Neutrophil (primary cell): ENCODE results near the gene BIRC5.

Source experiments
- H3K27ac ChIP-seq: fragments of 200-600 bp; sonication (generic); 2 replicates; pipeline ENCODE4 v1.5.1; 2016; ENCODE audit warnings: mild to moderate bottlenecking, moderate library complexity
- H3K27me3 ChIP-seq: fragments of 200-600 bp; sonication (generic); 2 replicates; pipeline ENCODE4 v1.6.0; 2016; ENCODE audit warnings: mild to moderate bottlenecking
- H3K36me3 ChIP-seq: fragments of 200-600 bp; sonication (generic); 2 replicates; pipeline ENCODE4 v1.5.1; 2017
- H3K4me1 ChIP-seq, 2 experiments: fragments of 200-600 bp in 1 of 2; sonication (generic) in 1 of 2; 1 replicate in 1 of 2; 2 replicates in 1 of 2; pipeline versions ENCODE4 v1.5.1 to v1.6.1; 2013 to 2016; ENCODE audit warnings: low read depth in 1 of 2, low read length in 1 of 2, mild to moderate bottlenecking in 1 of 2, moderate library complexity in 1 of 2; ENCODE audit not compliant: control insufficient read depth in 1 of 2, insufficient read depth in 1 of 2
- H3K4me3 ChIP-seq, 2 experiments: fragments of 200-600 bp in 1 of 2; sonication (generic) in 1 of 2; 1 replicate in 1 of 2; 2 replicates in 1 of 2; pipeline ENCODE4 v1.5.1; 2013 to 2016; ENCODE audit warnings: low read depth in 1 of 2, low read length in 1 of 2, mild to moderate bottlenecking in 1 of 2, moderate library complexity in 1 of 2
- H3K9me3 ChIP-seq: fragments of 200-600 bp; sonication (generic); 2 replicates; pipeline ENCODE4 v1.5.1; 2016
- TF ChIP-seq, protein P1 (sequence below): fragments of 200-600 bp; sonication (generic); IDR thresholded peaks from 2 replicates; pipeline ENCODE4 v1.5.1; 2016; ENCODE audit warnings: antibody characterized with exemption

The BIRC5 gene

DNA sequence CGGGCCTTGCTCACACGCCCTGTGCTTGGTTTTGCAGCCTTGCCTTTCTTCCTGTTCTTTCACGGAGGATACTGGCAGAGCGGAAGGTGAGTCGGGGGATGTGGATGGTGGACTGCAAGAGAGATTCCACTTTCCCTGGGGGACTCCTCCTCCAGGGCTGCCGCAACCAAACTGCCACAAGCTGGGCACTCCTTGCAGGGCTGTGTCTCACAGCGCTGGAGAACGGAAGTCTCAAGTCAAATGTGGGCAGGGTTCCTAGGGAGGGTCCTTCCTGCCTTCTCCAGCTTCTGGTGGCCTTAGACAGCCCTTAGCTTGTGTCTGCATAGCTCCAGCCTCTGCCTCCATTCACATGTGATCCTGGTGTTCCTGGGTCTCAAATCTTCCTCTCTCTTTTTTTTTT lies 11.4 kb upstream of the BIRC5 start:
- TF ChIP-seq, protein P1, sequence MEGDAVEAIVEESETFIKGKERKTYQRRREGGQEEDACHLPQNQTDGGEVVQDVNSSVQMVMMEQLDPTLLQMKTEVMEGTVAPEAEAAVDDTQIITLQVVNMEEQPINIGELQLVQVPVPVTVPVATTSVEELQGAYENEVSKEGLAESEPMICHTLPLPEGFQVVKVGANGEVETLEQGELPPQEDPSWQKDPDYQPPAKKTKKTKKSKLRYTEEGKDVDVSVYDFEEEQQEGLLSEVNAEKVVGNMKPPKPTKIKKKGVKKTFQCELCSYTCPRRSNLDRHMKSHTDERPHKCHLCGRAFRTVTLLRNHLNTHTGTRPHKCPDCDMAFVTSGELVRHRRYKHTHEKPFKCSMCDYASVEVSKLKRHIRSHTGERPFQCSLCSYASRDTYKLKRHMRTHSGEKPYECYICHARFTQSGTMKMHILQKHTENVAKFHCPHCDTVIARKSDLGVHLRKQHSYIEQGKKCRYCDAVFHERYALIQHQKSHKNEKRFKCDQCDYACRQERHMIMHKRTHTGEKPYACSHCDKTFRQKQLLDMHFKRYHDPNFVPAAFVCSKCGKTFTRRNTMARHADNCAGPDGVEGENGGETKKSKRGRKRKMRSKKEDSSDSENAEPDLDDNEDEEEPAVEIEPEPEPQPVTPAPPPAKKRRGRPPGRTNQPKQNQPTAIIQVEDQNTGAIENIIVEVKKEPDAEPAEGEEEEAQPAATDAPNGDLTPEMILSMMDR = no peak
- Histone ChIP-seq H3K27me3 (no peaks in the 10 kb centered on the region), H3K4me3 (no peak overlapping the region), H3K4me1 (peaks cover 20 to 21% of the 10 kb centered on the region in 2 experiments), H3K27ac (peak overlapping the region; percentile 11), H3K9me3 (no peaks in the 10 kb centered on the region), H3K36me3 (no peaks in the 10 kb centered on the region)

DNA sequence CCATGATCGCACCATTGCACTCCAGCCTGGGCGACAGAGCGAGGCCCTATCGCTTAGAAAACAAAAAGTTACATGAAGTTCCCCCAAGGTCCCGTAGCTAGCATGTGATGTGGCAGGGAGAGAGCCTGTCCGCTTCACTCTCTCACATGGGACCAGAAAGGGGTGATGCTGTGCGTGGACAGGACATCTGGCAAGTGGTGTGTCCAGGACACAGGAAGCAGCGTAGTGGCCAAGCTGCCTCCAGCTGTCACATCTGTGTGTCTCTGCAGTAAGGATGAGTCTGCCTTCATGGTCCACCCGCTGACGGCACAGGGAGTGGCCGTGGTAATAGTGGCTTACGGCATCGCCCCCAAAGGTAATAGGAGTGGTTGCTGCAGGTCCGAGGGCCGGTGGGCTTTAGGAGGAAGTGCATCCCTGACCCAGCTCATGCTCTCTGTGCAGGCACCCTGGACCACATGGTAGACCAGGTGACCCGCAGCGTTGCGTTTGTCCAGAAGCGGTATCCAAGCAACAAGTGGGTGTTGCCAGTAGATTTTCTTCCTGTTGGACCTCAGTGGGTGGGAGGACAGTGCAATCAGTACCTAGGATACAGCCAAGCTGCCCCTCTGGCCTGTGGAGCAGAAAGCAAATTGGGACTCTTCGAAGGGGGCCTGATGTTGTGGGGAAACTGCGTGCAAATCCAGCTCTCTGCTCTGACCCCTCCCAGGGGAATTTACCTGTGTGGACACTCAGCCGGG lies 9.5 kb upstream of the BIRC5 start:
- no peaks in the 10 kb centered on the region for H3K36me3 ChIP-seq
- TF ChIP-seq, protein P1 = no peak
- no peaks in the 10 kb centered on the region for H3K9me3 ChIP-seq
- no peak overlapping the region for H3K4me3 ChIP-seq
- no peaks in the 10 kb centered on the region for H3K27me3 ChIP-seq
- H3K4me1 ChIP-seq = peaks cover 3 to 6% of the 10 kb centered on the region in 2 experiments
- H3K27ac ChIP-seq = no peak overlapping the region

DNA sequence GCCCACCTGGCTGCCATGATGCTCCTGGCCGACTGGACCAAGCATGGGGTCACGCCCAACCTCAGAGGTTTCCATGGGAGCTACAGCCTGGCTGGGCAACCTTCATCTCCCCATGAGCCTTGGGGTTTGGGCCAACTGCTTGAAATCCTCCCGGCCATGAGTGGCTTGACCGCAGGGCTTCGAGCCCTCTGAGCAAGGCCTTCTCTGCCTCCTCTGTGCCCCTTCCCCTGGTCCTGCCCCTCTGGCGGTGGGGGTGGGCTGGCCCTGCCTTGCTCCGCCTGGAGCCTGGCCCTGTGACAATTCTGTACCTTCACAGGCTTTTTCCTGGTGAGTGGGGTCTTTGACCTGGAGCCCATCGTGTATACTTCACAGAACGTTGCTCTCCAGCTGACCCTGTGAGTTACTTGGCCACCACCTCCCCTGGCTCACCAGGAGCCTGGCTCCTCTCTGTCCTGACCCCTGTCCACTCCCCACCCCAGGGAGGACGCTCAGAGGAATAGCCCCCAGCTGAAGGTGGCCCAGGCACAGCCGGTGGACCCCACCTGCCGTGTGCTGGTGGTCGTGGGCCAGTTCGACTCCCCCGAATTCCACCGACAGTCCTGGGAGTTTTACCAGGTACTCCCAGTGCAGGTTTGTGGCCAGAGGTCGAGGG lies 8.8 kb upstream of the BIRC5 start:
- TF ChIP-seq, protein P1 = no peak
- Histone ChIP-seq H3K27me3 (no peaks in the 10 kb centered on the region), H3K4me1 (peaks cover 0 to 3% of the 10 kb centered on the region in 2 experiments)

DNA sequence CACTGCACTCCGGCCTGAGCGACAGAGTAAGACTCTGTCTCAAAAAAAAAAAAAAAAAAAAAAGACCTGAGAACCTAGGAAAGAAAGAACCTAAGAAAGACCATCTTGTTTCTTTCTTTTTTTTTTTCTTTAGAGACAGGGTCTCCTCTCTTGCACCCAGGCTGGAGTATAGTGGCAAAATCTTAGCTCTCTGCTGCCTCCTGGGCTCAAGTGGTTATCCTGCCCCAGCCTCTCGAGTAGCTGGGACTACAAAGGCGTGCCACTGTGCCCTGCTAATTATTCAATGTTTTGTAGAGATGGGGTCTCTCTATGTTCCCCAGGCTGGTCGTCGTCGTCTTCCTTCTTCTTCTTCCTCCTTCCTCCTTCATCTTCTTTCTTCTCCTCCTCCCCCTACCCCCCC lies 7.8 kb upstream of the BIRC5 start:
- Histone ChIP-seq H3K4me1 (peaks cover 0 to 3% of the 10 kb centered on the region in 2 experiments), H3K36me3 (no peaks in the 10 kb centered on the region), H3K4me3 (no peak overlapping the region), H3K27ac (no peak overlapping the region), H3K27me3 (no peaks in the 10 kb centered on the region), H3K9me3 (no peaks in the 10 kb centered on the region)
- TF ChIP-seq, protein P1 = no peak

More for the DNA sequence above, 8.8 kb upstream of the BIRC5 start:
- Histone ChIP-seq H3K36me3 (no peaks in the 10 kb centered on the region), H3K9me3 (no peaks in the 10 kb centered on the region), H3K27ac (no peak overlapping the region), H3K4me3 (no peak overlapping the region)

DNA sequence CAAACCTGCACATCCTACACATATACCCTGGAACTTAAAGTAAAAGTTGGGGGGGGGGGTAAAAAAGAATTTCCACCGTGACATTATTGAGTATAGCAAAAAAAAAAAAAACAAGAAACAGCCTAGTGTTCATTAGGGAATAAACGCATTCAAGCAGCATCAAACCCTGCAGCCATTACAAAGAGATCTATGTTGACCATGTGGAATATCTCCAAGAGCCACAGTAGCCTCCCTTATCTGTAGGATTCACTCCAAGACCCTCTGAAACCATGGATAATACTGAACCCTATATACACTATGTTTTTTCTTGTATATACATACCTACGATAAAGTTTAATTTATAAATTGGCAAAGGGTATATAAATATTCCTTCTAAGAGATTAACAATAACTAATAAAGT lies 5.6 kb upstream of the BIRC5 start:
- peaks cover 0 to 3% of the 10 kb centered on the region in 2 experiments for H3K4me1 ChIP-seq
- H3K36me3 ChIP-seq = no peaks in the 10 kb centered on the region
- H3K27ac ChIP-seq = no peak overlapping the region
- TF ChIP-seq, protein P1 = no peak
- H3K4me3 ChIP-seq = no peak overlapping the region
- H3K9me3 ChIP-seq = no peaks in the 10 kb centered on the region
- H3K27me3 ChIP-seq = no peaks in the 10 kb centered on the region
